Endothelial cell of umbilical vein (primary cell): ENCODE measurements around the gene EXOC6B.

Experiments
- CTCF ChIP-seq, 2 donors: IDR thresholded peaks; 1 replicate in 1 of 2; 2 replicates in 1 of 2; pipeline ENCODE4 v1.5.1; 2011; ENCODE audit warnings: low read length in 2 of 2, mild to moderate bottlenecking in 2 of 2, moderate library complexity in 2 of 2, control low read depth in 1 of 2, inconsistent platforms in 1 of 2, low read depth in 1 of 2; ENCODE audit not compliant: insufficient read depth in 1 of 2; ENCODE audit errors: extremely low read depth in 1 of 2
- EZH2 ChIP-seq: IDR thresholded peaks from 2 replicates; pipeline ENCODE4 v1.6.1; 2012; ENCODE audit warnings: borderline replicate concordance, low read depth, mild to moderate bottlenecking, moderate library complexity, low read length, inconsistent platforms; ENCODE audit not compliant: severe bottlenecking
- FOS ChIP-seq: IDR thresholded peaks from 2 replicates; pipeline ENCODE4 v1.6.1; 2011; ENCODE audit warnings: mild to moderate bottlenecking, low read length, moderate library complexity, borderline replicate concordance; ENCODE audit not compliant: insufficient read depth
- JUN ChIP-seq: IDR thresholded peaks from 2 replicates; pipeline ENCODE4 v1.6.1; 2011; ENCODE audit warnings: borderline replicate concordance, low read depth; ENCODE audit not compliant: insufficient read length, insufficient read depth
- MYC ChIP-seq: IDR thresholded peaks from one replicate; pipeline ENCODE4 v1.6.1; 2011; ENCODE audit warnings: mild to moderate bottlenecking, low read depth, low read length
- POLR2A ChIP-seq: IDR thresholded peaks from 2 replicates; pipeline ENCODE4 v1.6.1; 2012; ENCODE audit warnings: low read depth, mild to moderate bottlenecking, control low read depth, low read length
- POLR2AphosphoS5 ChIP-seq: IDR thresholded peaks from 2 replicates; pipeline ENCODE4 v1.6.1; 2012; ENCODE audit warnings: low read depth, mild to moderate bottlenecking, control low read depth, low read length, moderate library complexity; ENCODE audit not compliant: insufficient read depth
- TF ChIP-seq, protein P1 (sequence below): IDR thresholded peaks from 2 replicates; pipeline ENCODE4 v1.6.1; 2011; ENCODE audit not compliant: insufficient read depth, insufficient read length

DNA sequence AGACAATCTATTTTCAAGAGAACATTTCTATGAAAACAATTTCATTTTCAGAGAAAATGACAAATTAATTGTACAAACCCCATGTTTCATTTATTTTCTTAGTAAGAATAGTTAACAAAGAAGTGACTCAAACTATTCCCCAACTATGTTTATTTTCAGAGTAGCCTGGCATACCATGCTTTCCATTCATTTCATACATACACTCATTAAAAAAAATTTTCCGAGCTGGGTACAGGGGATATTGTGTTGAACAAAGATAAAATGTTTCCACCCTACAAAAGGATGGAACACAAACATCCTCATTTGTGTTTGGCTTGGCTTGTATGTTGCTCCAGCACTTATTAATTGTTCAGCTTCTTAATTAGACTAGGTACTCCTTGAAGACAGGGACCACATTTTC lies 331.4 kb downstream of the EXOC6B start:
- TF ChIP-seq POLR2A = no peak
- TF ChIP-seq EZH2 = no peak
- no peak for TF ChIP-seq CTCF (IDR thresholded peaks at IDR 0.05; ENCODE audit: extremely low read depth in 1 of 2, insufficient read depth in 1 of 2, low read depth in 1 of 2, low read length in 2 of 2)
- no peak for TF ChIP-seq POLR2AphosphoS5
- TF ChIP-seq MYC = no peak
- TF ChIP-seq, protein P1, sequence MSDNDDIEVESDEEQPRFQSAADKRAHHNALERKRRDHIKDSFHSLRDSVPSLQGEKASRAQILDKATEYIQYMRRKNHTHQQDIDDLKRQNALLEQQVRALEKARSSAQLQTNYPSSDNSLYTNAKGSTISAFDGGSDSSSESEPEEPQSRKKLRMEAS = no peak
- TF ChIP-seq JUN = no peak
- TF ChIP-seq FOS = no peak
